ENCODE data around the gene MAPKAPK2. TPM values are rescaled to one million over a fixed set of nuclear protein-coding genes. Genes with fewer than 3 reads are reported as not detected.

MAPKAPK2 gene
- polyA plus RNA-seq, 3 donors: 1.6 to 56.9 (median 2.2) TPM

- peaks cover 0 to 1% (median 0%) of the 10 kb centered on the region in 3 donors for H3K27me3 Mint-ChIP-seq (ENCODE audit: low read depth in 3 of 3)
- Histone ChIP-seq H3K9ac (ENCODE audit: insufficient read depth, low read length, poor library complexity, severe bottlenecking) (no peak overlapping the region), H3K27me3 (ENCODE audit: control insufficient read depth in 2 of 2, insufficient read depth in 2 of 2, low read length in 2 of 2) (no peaks in the 10 kb centered on the region), H3K79me2 (ENCODE audit: insufficient read depth, low read length) (peaks cover 100% of the 10 kb centered on the region), H3K36me3 (replicated peaks in 1 of 2; ENCODE audit: control insufficient read depth in 1 of 2, insufficient read depth in 2 of 2, low read length in 2 of 2) (no peaks in the 10 kb centered on the region), H3K27ac (ENCODE audit: low read depth in 1 of 2, low read length in 2 of 2) (no peak overlapping the region), H4K20me1 (ENCODE audit: insufficient read depth, low read length) (peaks cover 100% of the 10 kb centered on the region), H3K4me1 (ENCODE audit: control insufficient read depth in 1 of 2, insufficient read depth in 2 of 2, low read length in 2 of 2) (peaks cover 48 to 62% of the 10 kb centered on the region in 2 donors), H2AFZ (ENCODE audit: insufficient read depth, low read depth, low read length, poor library complexity, severe bottlenecking) (no peak overlapping the region), H3K4me2 (replicated peaks; ENCODE audit: extremely low read depth, low read length, poor library complexity, severe bottlenecking) (no peak overlapping the region), H3K4me3 (replicated peaks in 1 of 3; ENCODE audit: low read depth in 2 of 3, low read length in 3 of 3) (no peak overlapping the region), H3K9me3 (replicated peaks in 1 of 2; ENCODE audit: control insufficient read depth in 1 of 2, insufficient read depth in 1 of 2, low read length in 2 of 2) (no peaks in the 10 kb centered on the region)
- H3K4me3 Mint-ChIP-seq: no peak overlapping the region
- peaks cover 71% of the 10 kb centered on the region for H3K4me1 Mint-ChIP-seq
- no peaks in the 10 kb centered on the region for H3K9me3 Mint-ChIP-seq
- no CpG with 5 or more reads among the region's 3 CpGs for WGBS (ENCODE audit: insufficient coverage)
- peak overlapping the region in 1 of 7 donors; percentile 72 for H3K27ac Mint-ChIP-seq
- peaks cover 5 to 26% of the 10 kb centered on the region in 2 donors for H3K36me3 Mint-ChIP-seq
- intact Hi-C loops (cut with micrococcal nuclease): no loop called here
- DNase-seq: no peak
- no peak for TF ChIP-seq CTCF (IDR thresholded peaks at IDR 0.05)
Measured at GRCh38 chr1:206715552-206716158, 30.9 kb downstream of the MAPKAPK2 start.

GRCh38 chr1:206716159-206716869 lies 31.6 kb downstream of the MAPKAPK2 start:
- H3K36me3 Mint-ChIP-seq: peaks cover 5 to 21% of the 10 kb centered on the region in 2 donors
- peaks cover 49 to 69% of the 10 kb centered on the region in 2 donors for H3K4me1 ChIP-seq (ENCODE audit: control insufficient read depth in 1 of 2, insufficient read depth in 2 of 2, low read length in 2 of 2)
- intact Hi-C loops (cut with micrococcal nuclease): no loop called here
- no peaks in the 10 kb centered on the region for H3K9me3 ChIP-seq (replicated peaks in 1 of 2; ENCODE audit: control insufficient read depth in 1 of 2, insufficient read depth in 1 of 2, low read length in 2 of 2)
- H3K27ac Mint-ChIP-seq: peak overlapping the region in 4 of 7 donors; percentile 33 to 72 (median 58)
- no peaks in the 10 kb centered on the region for H3K27me3 ChIP-seq (ENCODE audit: control insufficient read depth in 2 of 2, insufficient read depth in 2 of 2, low read length in 2 of 2)
- H3K36me3 ChIP-seq (replicated peaks in 1 of 2; ENCODE audit: control insufficient read depth in 1 of 2, insufficient read depth in 2 of 2, low read length in 2 of 2): no peaks in the 10 kb centered on the region
- H3K9ac ChIP-seq (ENCODE audit: insufficient read depth, low read length, poor library complexity, severe bottlenecking): no peak overlapping the region
- peaks cover 100% of the 10 kb centered on the region for H3K79me2 ChIP-seq (ENCODE audit: insufficient read depth, low read length)
- TF ChIP-seq CTCF (IDR thresholded peaks at IDR 0.05): no peak
- no peak for DNase-seq
- no peak overlapping the region for H3K4me3 ChIP-seq (replicated peaks in 1 of 3; ENCODE audit: low read depth in 2 of 3, low read length in 3 of 3)
- no peaks in the 10 kb centered on the region for H3K9me3 Mint-ChIP-seq
- H3K4me1 Mint-ChIP-seq: peaks cover 77% of the 10 kb centered on the region
- H3K4me2 ChIP-seq (replicated peaks; ENCODE audit: extremely low read depth, low read length, poor library complexity, severe bottlenecking): no peak overlapping the region
- no peak overlapping the region for H3K4me3 Mint-ChIP-seq
- no peak overlapping the region for H3K27ac ChIP-seq (ENCODE audit: low read depth in 1 of 2, low read length in 2 of 2)
- 100% methylated on average over 1 of the region's 11 CpGs for WGBS (ENCODE audit: insufficient coverage)
- no peak overlapping the region for H2AFZ ChIP-seq (ENCODE audit: insufficient read depth, low read depth, low read length, poor library complexity, severe bottlenecking)
- H4K20me1 ChIP-seq (ENCODE audit: insufficient read depth, low read length): peaks cover 100% of the 10 kb centered on the region
- peaks cover 0 to 1% (median 0%) of the 10 kb centered on the region in 3 donors for H3K27me3 Mint-ChIP-seq (ENCODE audit: low read depth in 3 of 3)

Measured in CD14-positive monocyte (primary cell).